Astrocyte (in vitro differentiated cells and primary cell): Measurements from ENCODE around the gene ORC6.

Experiments
- CTCF ChIP-seq: IDR thresholded peaks from 2 replicates; pipeline ENCODE4 v1.5.1; 2011; ENCODE audit warnings: low read depth, mild to moderate bottlenecking, inconsistent platforms, low read length, moderate library complexity; ENCODE audit not compliant: insufficient read depth
- EZH2 ChIP-seq: IDR thresholded peaks from 2 replicates; pipeline ENCODE4 v1.6.1; 2012; ENCODE audit warnings: mild to moderate bottlenecking, low read length, inconsistent platforms; ENCODE audit not compliant: insufficient read depth

GRCh38 chr16:46727630-46728029 is 38.2 kb downstream of the ORC6 start:
- TF ChIP-seq CTCF, result no peak
- no peak for TF ChIP-seq EZH2
